K562 (cell line): ENCODE results near the gene PLCL1. TPM values are rescaled to one million over a fixed set of nuclear protein-coding genes. Genes with fewer than 3 reads are reported as not detected.

ENCODE experiments used
- ATAC-seq: fragments of 200-7000 bp; cut with Tn5 transposase; 3 replicates; pipeline ENCODE4 v1.9.1; 2020; ENCODE audit warnings: moderate library complexity
- BruUV-seq: library from RNA; stranded (reverse); fragments of 400-500 nt; replicated peaks from 2 replicates; lab custom pipeline; 2021; lab: Mats Ljungman, UMichigan
- CTCF ChIA-PET: fragments of 300-600 bp; formaldehyde crosslinking; extraction: SDS; loops from one replicate; lab custom pipeline; 2021; ENCODE audit warnings: low intra/inter-chr PET ratio; lab: Yijun Ruan, JAX
- POLR2A ChIA-PET: fragments of 300-600, 350-650 bp; sonication (Branson Sonifier 250); formaldehyde crosslinking; extraction: SDS; loops from one replicate; lab custom pipeline; 2021; ENCODE audit warnings: antibody characterized with exemption, inconsistent platforms; lab: Yijun Ruan, JAX
- DNase-seq, 4 experiments: peaks; one replicate each; pipeline versions ENCODE4 v3.0.0 to v3.0.0-alpha.2; 2011 to 2018; ENCODE audit warnings: low spot score in 3 of 4, mixed read lengths in 3 of 4; ENCODE audit errors: extremely low read depth in 1 of 4
- FAIRE-seq: peaks from 2 replicates; lab custom pipeline; 2011; peaks lifted over from hg19 to GRCh38; lab: Jason Lieb, UNC
- H2AFZ ChIP-seq: 2 replicates; pipeline ENCODE4 v1.6.0; 2011; ENCODE audit warnings: low read depth, low read length, control low read depth, inconsistent platforms
- H3K27ac ChIP-seq: fragments of 200-600 bp; 3 replicates; pipeline ENCODE4 v1.8.0; 2011; ENCODE audit warnings: low read depth, mild to moderate bottlenecking, control low read depth, inconsistent platforms, low read length, moderate library complexity, mixed read lengths; ENCODE audit errors: extremely low read depth
- H3K27me3 ChIP-seq, 2 experiments: fragments of 300-600 bp in 1 of 2; 2 replicates in 1 of 2; 3 replicates in 1 of 2; pipeline versions ENCODE4 v1.6.0 to v1.8.0; 2011; ENCODE audit warnings: inconsistent platforms in 2 of 2, low read length in 2 of 2, mild to moderate bottlenecking in 1 of 2, mixed read lengths in 1 of 2, moderate library complexity in 1 of 2; ENCODE audit not compliant: control insufficient read depth in 2 of 2, insufficient read depth in 2 of 2
- H3K36me3 ChIP-seq: fragments of 300-600 bp; 3 replicates; pipeline ENCODE4 v1.8.0; 2011; ENCODE audit warnings: mild to moderate bottlenecking, low read length, inconsistent platforms; ENCODE audit not compliant: control insufficient read depth, insufficient read depth
- H3K4me1 ChIP-seq, 2 experiments: fragments of 200-600 bp in 1 of 2; replicated peaks in 1 of 2; 2 replicates in 1 of 2; 3 replicates in 1 of 2; pipeline versions ENCODE4 v1.5.1 to v1.8.0; 2011; ENCODE audit warnings: inconsistent platforms in 2 of 2, low read length in 2 of 2, mild to moderate bottlenecking in 1 of 2, mixed read lengths in 1 of 2, moderate library complexity in 1 of 2; ENCODE audit not compliant: control insufficient read depth in 2 of 2, insufficient read depth in 2 of 2
- H3K4me2 ChIP-seq: 2 replicates; pipeline ENCODE4 v1.6.1; 2011; ENCODE audit warnings: low read length, control low read depth, inconsistent platforms, mixed read lengths; ENCODE audit not compliant: insufficient read depth
- H3K4me3 ChIP-seq: fragments of 200-600 bp; sonication (generic), shearing (Covaris generic); 2 replicates; pipeline ENCODE4 v1.5.1; 2016; ENCODE audit warnings: control low read depth, inconsistent platforms
- H3K79me2 ChIP-seq: fragments of 200-600 bp; 3 replicates; pipeline ENCODE4 v1.8.0; 2011; ENCODE audit warnings: low read length, inconsistent platforms; ENCODE audit not compliant: control insufficient read depth, insufficient read depth
- H3K9ac ChIP-seq, 2 experiments: 2 replicates each; pipeline versions ENCODE4 v1.6.0 to v1.6.1; 2011; ENCODE audit warnings: low read depth in 2 of 2, low read length in 2 of 2, control low read depth in 1 of 2, inconsistent platforms in 1 of 2, mild to moderate bottlenecking in 1 of 2, mixed read lengths in 1 of 2; ENCODE audit not compliant: insufficient read depth in 1 of 2
- H3K9me1 ChIP-seq: one replicate; pipeline ENCODE4 v1.6.0; 2011; ENCODE audit warnings: inconsistent platforms, mild to moderate bottlenecking, low read length, moderate library complexity; ENCODE audit not compliant: control insufficient read depth, insufficient read depth
- H3K9me3 ChIP-seq: replicated peaks from 2 replicates; pipeline ENCODE4 v1.5.1; 2011; ENCODE audit warnings: low read depth, low read length, inconsistent platforms; ENCODE audit not compliant: control insufficient read depth, insufficient read depth
- H4K20me1 ChIP-seq: replicated peaks from 2 replicates; pipeline ENCODE4 v1.6.1; 2011; ENCODE audit warnings: low read length, inconsistent platforms, mixed read lengths; ENCODE audit not compliant: control insufficient read depth, insufficient read depth
- E2F1 ChIP-seq: sonication (generic); formaldehyde crosslinking; IDR thresholded peaks from 2 replicates; pipeline ENCODE4 v1.8.1; 2023; ENCODE audit warnings: mild to moderate bottlenecking, missing genetic modification reagents, moderate library complexity
- E2F5 ChIP-seq: sonication (generic); formaldehyde crosslinking; IDR thresholded peaks from 2 replicates; pipeline ENCODE4 v1.8.0; 2022; ENCODE audit warnings: mild to moderate bottlenecking, missing genetic modification reagents
- HES1 ChIP-seq: fragments of 450-650 bp; IDR thresholded peaks from 2 replicates; pipeline ENCODE4 v1.6.1; 2016; ENCODE audit warnings: low read depth, mild to moderate bottlenecking, moderate library complexity
- LCOR ChIP-seq: sonication (generic); formaldehyde crosslinking; IDR thresholded peaks from 2 replicates; pipeline ENCODE4 v1.8.0; 2022; ENCODE audit warnings: mild to moderate bottlenecking, missing genetic modification reagents
- NFE2L1 ChIP-seq: fragments of 450-650 bp; IDR thresholded peaks from 2 replicates; pipeline ENCODE4 v1.6.1; 2016; ENCODE audit warnings: missing genetic modification characterization, low read depth, mild to moderate bottlenecking, missing compliant biosample characterization, moderate library complexity, borderline replicate concordance
- PURB ChIP-seq: sonication (generic); formaldehyde crosslinking; IDR thresholded peaks from 2 replicates; pipeline ENCODE4 v1.9.0; 2021; ENCODE audit warnings: low read depth, mild to moderate bottlenecking, missing genetic modification reagents
- ZKSCAN8 ChIP-seq: fragments of 200-800 bp; sonication (Bioruptor generic); IDR thresholded peaks from 2 replicates; pipeline ENCODE4 v1.6.1; 2016; ENCODE audit warnings: missing genetic modification characterization, missing compliant biosample characterization
- ZNF277 ChIP-seq: fragments of 250-450 bp; sonication (Bioruptor Pico); IDR thresholded peaks from 2 replicates; pipeline ENCODE4 v1.8.0; 2022; ENCODE audit warnings: inconsistent platforms, mild to moderate bottlenecking, moderate library complexity, borderline replicate concordance
- WGBS: fragments of 100-300 bp; shearing (Covaris generic); methylation state at CpG from one replicate; pipeline ENCODE4 v1.1.6; 2016; ENCODE audit warnings: low coverage, mixed read lengths; ENCODE audit not compliant: insufficient coverage; ENCODE audit errors: missing lambda C conversion rate; 5-methylcytosine and 5-hydroxymethylcytosine counted together
- in situ Hi-C: fragments of 300-500 bp; cut with MboI; formaldehyde crosslinking; loops from 4 replicates; pipeline ENCODE4 v1.15.0; 2018; ENCODE audit warnings: inconsistent platforms, mixed read lengths
- intact Hi-C: fragments of 100-400 bp; cut with micrococcal nuclease; formaldehyde crosslinking; loops from 2 replicates; pipeline ENCODE4 v1.14.2; 2022
- polyA plus RNA-seq, 8 experiments: library from polyadenylated mRNA; depleted of rRNA in 4 of 8; stranded (reverse) in 5 of 8; unstranded in 3 of 8; fragments of >200 nt; fragmentation: Nextera tagmentation in 2 of 8; fragmentation: Illumina TruSeq in 1 of 8; extraction: Ambion mirVana in 2 of 8; extraction: Trizol in 1 of 8; gene quantifications; 2 replicates each; pipeline versions ENCODE4 v1.2.1 to v1.2.3, GENCODE V29; 2011 to 2014; ENCODE audit warnings: inconsistent platforms in 1 of 8, missing spikeins in 1 of 8
- total RNA-seq, 7 experiments: library from RNA; depleted of rRNA in 6 of 7; stranded (reverse); fragments of >200 nt in 6 of 7; fragmentation: Illumina TruSeq in 2 of 7; extraction: Trizol in 2 of 7; gene quantifications; 2 replicates each; pipeline versions ENCODE4 v1.2.1 to v1.2.3, GENCODE V29; 2011 to 2021; ENCODE audit warnings: low replicate concordance in 1 of 7

PLCL1 gene
- total and polyA plus RNA-seq, 9 of the 15 experiments (the other 6 are each of a cell fraction or from before 2014, with no cell fraction given): 2.0 to 17.7 (median 8.6) TPM

DNA sequence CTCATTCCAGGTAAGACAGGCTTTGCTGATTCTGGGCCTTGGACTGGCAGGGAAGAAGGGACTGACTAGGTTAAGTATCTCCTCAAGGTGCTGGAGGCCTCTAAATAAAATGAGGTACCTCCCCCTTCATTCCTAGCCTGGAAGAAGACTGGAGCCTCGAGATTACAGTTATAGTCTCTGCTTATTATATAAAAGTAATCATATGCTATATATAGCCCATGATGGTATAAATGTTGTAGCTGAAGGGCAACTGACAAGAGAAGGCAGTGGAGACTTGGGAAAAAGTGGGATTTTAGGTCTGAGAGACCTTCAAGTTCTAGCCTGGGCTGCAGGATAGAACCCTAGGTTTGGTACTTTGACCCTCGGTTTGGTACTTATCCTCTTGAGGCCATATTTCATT, 248.3 kb downstream of the PLCL1 start:
- no peak overlapping the region for H3K4me2 ChIP-seq
- no peaks in the 10 kb centered on the region for H3K36me3 ChIP-seq
- H3K4me1 ChIP-seq: peaks cover 3 to 5% of the 10 kb centered on the region in 2 experiments; a peak in 4 of 5 replicates
- intact Hi-C loops: loop anchor here (5.0 kb wide), 1 partner anchor 125 kb away; no protein-coding TSS in a partner anchor
- no peaks in the 10 kb centered on the region for H3K27me3 ChIP-seq
- no peak overlapping the region for H2AFZ ChIP-seq
- ChIA-PET CTCF (no interaction called here), POLR2A (no interaction called here)
- WGBS: 40% methylated on average over 2 of the region's 2 CpGs
- no peak overlapping the region for H3K9ac ChIP-seq
- no peak overlapping the region for H3K27ac ChIP-seq
- DNase-seq (no peak), ATAC-seq (no peak)
- H3K4me3 ChIP-seq: no peak overlapping the region
- H3K79me2 ChIP-seq: peaks cover 34% of the 10 kb centered on the region; the same call in 2 of the 3 replicates
- BruUV-seq: no TSS peak
- no peaks in the 10 kb centered on the region for H4K20me1 ChIP-seq
- in situ Hi-C loops: no loop called here
- no peaks in the 10 kb centered on the region for H3K9me1 ChIP-seq
- no peaks in the 10 kb centered on the region for H3K9me3 ChIP-seq
- TF ChIP-seq HES1 (no peak), E2F1 (no peak), NFE2L1 (no peak), LCOR (CRISPR knock-in tag) (no peak), ZKSCAN8 (no peak), E2F5 (no peak), ZNF277 (no peak), PURB (no peak)
- TF ChIP-seq, all 486 proteins: peak for 0
- no peak for FAIRE-seq
